Ovary (tissue), 3 donors: ENCODE results near the gene ARHGAP45.

Experiments used
- EP300 ChIP-seq: sonication (generic); formaldehyde crosslinking; IDR thresholded peaks from one replicate; pipeline ENCODE4 v1.6.1; 2017; ENCODE audit warnings: antibody characterized with exemption
- TF ChIP-seq, protein P1 (sequence below), 3 donors: fragments of 450-650 bp in 2 of 3; fragments of 200-600 bp in 1 of 3; IDR thresholded peaks; one replicate each; pipeline versions ENCODE4 v1.5.1 to v1.8.0; 2016 to 2022; ENCODE audit warnings: antibody characterized with exemption in 3 of 3, mild to moderate bottlenecking in 1 of 3
- donor health status: DM: no; HTN: no; CAD: no.

DNA sequence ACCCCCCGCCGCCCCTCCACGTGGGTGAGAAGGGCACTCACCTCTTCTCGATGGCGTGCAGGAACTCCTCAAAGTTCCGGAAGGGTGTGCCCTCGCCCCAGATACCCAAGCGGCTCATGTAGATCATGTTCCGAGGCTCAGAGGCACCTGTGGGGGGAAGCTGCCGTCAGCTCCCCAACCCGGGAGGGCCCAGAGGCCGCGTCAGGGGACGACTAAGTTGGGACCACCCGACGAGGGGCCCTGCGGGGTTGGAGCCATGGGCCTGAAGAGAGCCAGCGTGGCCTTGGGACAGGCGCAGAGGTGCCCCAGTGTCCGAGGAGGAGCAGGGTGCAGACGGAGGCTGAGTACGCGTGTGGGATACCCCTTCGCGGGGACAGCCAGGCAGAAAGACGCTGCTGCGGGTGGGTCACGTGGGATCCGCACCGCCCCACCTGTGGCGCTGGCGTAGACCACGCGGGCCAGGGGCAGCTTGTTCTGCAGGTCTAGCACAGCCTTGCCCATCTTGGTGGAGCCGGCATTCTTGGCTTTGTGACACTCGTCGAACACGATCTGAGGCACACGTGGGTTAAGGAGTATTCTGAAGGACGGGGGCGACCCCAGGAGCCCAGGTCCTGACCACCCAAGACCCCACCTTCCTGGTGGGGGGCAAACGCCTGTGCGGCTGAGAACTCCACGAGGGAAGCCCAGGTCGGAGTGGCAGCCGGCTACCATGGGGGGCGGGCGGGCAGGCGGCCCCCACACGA, 52.7 kb downstream of the ARHGAP45 start:
- TF ChIP-seq, protein P1, sequence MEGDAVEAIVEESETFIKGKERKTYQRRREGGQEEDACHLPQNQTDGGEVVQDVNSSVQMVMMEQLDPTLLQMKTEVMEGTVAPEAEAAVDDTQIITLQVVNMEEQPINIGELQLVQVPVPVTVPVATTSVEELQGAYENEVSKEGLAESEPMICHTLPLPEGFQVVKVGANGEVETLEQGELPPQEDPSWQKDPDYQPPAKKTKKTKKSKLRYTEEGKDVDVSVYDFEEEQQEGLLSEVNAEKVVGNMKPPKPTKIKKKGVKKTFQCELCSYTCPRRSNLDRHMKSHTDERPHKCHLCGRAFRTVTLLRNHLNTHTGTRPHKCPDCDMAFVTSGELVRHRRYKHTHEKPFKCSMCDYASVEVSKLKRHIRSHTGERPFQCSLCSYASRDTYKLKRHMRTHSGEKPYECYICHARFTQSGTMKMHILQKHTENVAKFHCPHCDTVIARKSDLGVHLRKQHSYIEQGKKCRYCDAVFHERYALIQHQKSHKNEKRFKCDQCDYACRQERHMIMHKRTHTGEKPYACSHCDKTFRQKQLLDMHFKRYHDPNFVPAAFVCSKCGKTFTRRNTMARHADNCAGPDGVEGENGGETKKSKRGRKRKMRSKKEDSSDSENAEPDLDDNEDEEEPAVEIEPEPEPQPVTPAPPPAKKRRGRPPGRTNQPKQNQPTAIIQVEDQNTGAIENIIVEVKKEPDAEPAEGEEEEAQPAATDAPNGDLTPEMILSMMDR (IDR thresholded peaks at IDR 0.05) = no peak
- no peak for TF ChIP-seq EP300
